ENCODE results near the gene FGF12.

- TF ChIP-seq POLR2A (IDR thresholded peaks at IDR 0.05): no peak
- no peak for TF ChIP-seq POLR2AphosphoS5 (IDR thresholded peaks at IDR 0.05)
- TF ChIP-seq CTCF (IDR thresholded peaks at IDR 0.05 in 8 of 11, conservative IDR thresholded peaks at IDR 0.05 in 3 of 11): no peak
Measured at GRCh38 chr3:192620275-192620674, 107.1 kb downstream of the FGF12 start.
